ENCODE measurements around the gene CPD.

CPD gene

DNA sequence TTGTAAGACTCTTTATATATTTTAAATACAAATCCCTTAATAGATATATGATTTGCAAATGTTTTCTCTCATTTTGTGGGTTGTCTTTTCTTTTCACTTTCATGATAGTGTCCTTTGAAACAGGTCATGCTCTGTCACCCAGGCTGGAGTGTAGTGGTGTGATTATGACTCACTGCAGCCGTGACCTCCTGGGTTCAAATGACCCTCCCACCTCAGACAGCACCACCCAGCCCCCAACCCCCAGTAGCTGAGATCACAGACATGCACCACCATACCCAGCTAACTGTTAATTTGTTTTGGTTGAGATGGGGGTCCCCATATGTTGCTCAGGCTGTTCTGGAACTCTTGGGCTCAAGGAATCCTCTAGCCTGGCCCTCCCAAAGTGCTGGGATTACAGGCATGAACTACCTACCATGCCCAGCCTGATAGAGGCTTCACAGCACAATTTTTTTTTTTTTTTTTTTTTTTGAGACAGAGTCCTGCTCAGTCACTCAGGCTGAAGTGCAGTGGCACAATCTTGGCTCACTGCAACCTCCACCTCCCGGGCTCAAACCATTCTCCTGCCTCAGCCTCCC, 26.4 kb upstream of the CPD start:
- Histone ChIP-seq H3K9me3 (ENCODE audit: control insufficient read depth in 2 of 2, low read length in 2 of 2) (no peaks in the 10 kb centered on the region), H3K4me1 (ENCODE audit: control insufficient read depth in 2 of 2, insufficient read depth in 2 of 2, low read length in 2 of 2) (no peaks in the 10 kb centered on the region), H3K4me3 (ENCODE audit: low read length in 2 of 2) (no peak overlapping the region), H3K36me3 (ENCODE audit: control insufficient read depth in 2 of 2, insufficient read depth in 2 of 2, low read length in 2 of 2) (no peaks in the 10 kb centered on the region), H3K27ac (ENCODE audit: low read depth in 2 of 2, low read length in 2 of 2) (no peak overlapping the region), H3K27me3 (ENCODE audit: control insufficient read depth in 2 of 2, insufficient read depth in 2 of 2, low read length in 2 of 2) (no peaks in the 10 kb centered on the region), H3K9ac (ENCODE audit: low read depth in 1 of 2, low read length in 2 of 2) (no peak overlapping the region)

DNA sequence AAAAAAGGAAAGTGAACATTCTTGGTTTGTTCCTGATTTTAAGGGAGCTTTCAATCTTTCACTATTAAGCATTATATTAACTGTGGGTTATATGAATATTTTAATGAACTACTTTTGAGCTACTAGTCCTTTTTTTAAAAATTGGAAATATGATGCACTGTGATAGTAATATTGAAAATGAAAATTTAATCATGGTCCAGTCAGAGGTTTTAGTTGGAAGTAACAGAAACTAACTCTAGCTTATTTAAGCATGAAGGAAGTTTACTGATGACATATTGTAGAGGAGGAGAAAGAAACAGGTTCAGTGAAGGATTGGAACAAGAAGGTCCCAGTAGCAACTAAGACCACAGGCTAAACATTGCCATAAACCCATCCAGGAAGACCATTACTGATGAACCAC, 24.0 kb upstream of the CPD start:
- H3K27me3 ChIP-seq (ENCODE audit: control insufficient read depth in 2 of 2, insufficient read depth in 2 of 2, low read length in 2 of 2): no peaks in the 10 kb centered on the region
- H3K4me3 ChIP-seq (ENCODE audit: low read length in 2 of 2): no peak overlapping the region
- H3K27ac ChIP-seq (ENCODE audit: low read depth in 2 of 2, low read length in 2 of 2): no peak overlapping the region
- H3K9ac ChIP-seq (ENCODE audit: low read depth in 1 of 2, low read length in 2 of 2): no peak overlapping the region
- no peaks in the 10 kb centered on the region for H3K9me3 ChIP-seq (ENCODE audit: control insufficient read depth in 2 of 2, low read length in 2 of 2)
- no peaks in the 10 kb centered on the region for H3K4me1 ChIP-seq (ENCODE audit: control insufficient read depth in 2 of 2, insufficient read depth in 2 of 2, low read length in 2 of 2)
- H3K36me3 ChIP-seq (ENCODE audit: control insufficient read depth in 2 of 2, insufficient read depth in 2 of 2, low read length in 2 of 2): no peaks in the 10 kb centered on the region

DNA sequence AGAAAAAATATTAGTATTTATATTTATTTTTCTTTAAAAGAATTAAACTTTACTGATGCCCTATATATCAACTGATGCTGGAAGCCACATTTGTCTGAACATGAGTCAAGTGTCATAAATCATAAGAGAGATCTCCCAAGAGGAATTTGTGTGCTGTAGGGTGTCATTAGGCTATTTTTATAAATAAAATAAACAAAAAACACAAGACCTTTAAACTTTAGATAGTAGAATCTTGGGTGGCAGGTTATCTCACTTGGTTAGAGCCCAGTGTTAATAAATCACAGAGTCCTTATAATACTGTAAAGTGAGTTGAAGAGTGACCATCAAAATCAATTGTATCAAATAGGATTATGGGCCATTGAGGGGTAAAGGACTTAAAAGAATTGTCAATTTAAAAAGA, 21.3 kb upstream of the CPD start:
- H3K9ac ChIP-seq (ENCODE audit: low read depth in 1 of 2, low read length in 2 of 2): no peak overlapping the region
- H3K27me3 ChIP-seq (ENCODE audit: control insufficient read depth in 2 of 2, insufficient read depth in 2 of 2, low read length in 2 of 2): no peaks in the 10 kb centered on the region
- no peaks in the 10 kb centered on the region for H3K36me3 ChIP-seq (ENCODE audit: control insufficient read depth in 2 of 2, insufficient read depth in 2 of 2, low read length in 2 of 2)
- H3K4me3 ChIP-seq (ENCODE audit: low read length in 2 of 2): no peak overlapping the region
- H3K27ac ChIP-seq (ENCODE audit: low read depth in 2 of 2, low read length in 2 of 2): no peak overlapping the region
- H3K9me3 ChIP-seq (ENCODE audit: control insufficient read depth in 2 of 2, low read length in 2 of 2): peaks cover 0 to 2% of the 10 kb centered on the region in 2 donors
- no peaks in the 10 kb centered on the region for H3K4me1 ChIP-seq (ENCODE audit: control insufficient read depth in 2 of 2, insufficient read depth in 2 of 2, low read length in 2 of 2)

DNA sequence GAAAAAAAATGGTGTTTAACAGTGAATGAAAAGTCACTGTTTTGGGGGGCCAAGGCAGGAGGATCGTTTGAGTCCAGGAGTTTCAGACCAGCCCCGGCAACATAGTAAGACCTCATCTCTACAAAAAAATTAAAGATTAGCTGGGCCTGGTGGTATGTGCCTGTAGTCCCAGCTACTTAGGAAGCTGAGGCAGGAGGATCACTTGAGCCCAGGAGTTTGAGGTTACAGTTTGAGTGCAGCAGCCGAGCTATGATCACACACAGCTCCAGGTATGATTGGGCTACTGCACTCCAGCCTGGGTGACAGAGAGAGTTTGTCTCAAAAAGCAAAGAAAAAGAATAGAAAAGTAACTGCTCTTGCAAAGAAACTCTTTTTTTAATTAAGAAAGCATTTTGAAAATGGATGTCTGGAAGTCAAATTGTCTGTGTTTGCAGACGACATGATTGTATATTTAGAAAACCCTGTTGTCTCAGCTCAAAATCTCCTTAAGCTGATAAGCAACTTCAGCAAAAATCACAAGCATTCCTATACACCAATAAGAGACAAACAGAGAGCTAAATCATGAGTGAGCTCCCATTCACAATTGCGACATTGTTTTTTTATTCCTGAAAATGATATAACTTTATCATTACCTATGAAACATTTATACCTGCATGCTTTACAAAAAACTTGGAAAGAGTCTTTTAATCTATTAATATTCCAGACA, 20.5 kb upstream of the CPD start:
- no peaks in the 10 kb centered on the region for H3K36me3 ChIP-seq (ENCODE audit: control insufficient read depth in 2 of 2, insufficient read depth in 2 of 2, low read length in 2 of 2)
- no peak overlapping the region for H3K27ac ChIP-seq (ENCODE audit: low read depth in 2 of 2, low read length in 2 of 2)
- no peaks in the 10 kb centered on the region for H3K27me3 ChIP-seq (ENCODE audit: control insufficient read depth in 2 of 2, insufficient read depth in 2 of 2, low read length in 2 of 2)
- H3K9ac ChIP-seq (ENCODE audit: low read depth in 1 of 2, low read length in 2 of 2): no peak overlapping the region
- peaks cover 0 to 2% of the 10 kb centered on the region in 2 donors for H3K9me3 ChIP-seq (ENCODE audit: control insufficient read depth in 2 of 2, low read length in 2 of 2)
- no peak overlapping the region for H3K4me3 ChIP-seq (ENCODE audit: low read length in 2 of 2)
- no peaks in the 10 kb centered on the region for H3K4me1 ChIP-seq (ENCODE audit: control insufficient read depth in 2 of 2, insufficient read depth in 2 of 2, low read length in 2 of 2)

- H3K4me1 ChIP-seq (ENCODE audit: control insufficient read depth in 2 of 2, insufficient read depth in 2 of 2, low read length in 2 of 2): no peaks in the 10 kb centered on the region
- peaks cover 0 to 2% of the 10 kb centered on the region in 2 donors for H3K9me3 ChIP-seq (ENCODE audit: control insufficient read depth in 2 of 2, low read length in 2 of 2)
- no peaks in the 10 kb centered on the region for H3K36me3 ChIP-seq (ENCODE audit: control insufficient read depth in 2 of 2, insufficient read depth in 2 of 2, low read length in 2 of 2)
- no peak overlapping the region for H3K27ac ChIP-seq (ENCODE audit: low read depth in 2 of 2, low read length in 2 of 2)
- no peak overlapping the region for H3K9ac ChIP-seq (ENCODE audit: low read depth in 1 of 2, low read length in 2 of 2)
- no peak overlapping the region for H3K4me3 ChIP-seq (ENCODE audit: low read length in 2 of 2)
- no peaks in the 10 kb centered on the region for H3K27me3 ChIP-seq (ENCODE audit: control insufficient read depth in 2 of 2, insufficient read depth in 2 of 2, low read length in 2 of 2)
These were observed 18.5 kb upstream of the CPD start for GRCh38 chr17:30360086-30360808.

DNA sequence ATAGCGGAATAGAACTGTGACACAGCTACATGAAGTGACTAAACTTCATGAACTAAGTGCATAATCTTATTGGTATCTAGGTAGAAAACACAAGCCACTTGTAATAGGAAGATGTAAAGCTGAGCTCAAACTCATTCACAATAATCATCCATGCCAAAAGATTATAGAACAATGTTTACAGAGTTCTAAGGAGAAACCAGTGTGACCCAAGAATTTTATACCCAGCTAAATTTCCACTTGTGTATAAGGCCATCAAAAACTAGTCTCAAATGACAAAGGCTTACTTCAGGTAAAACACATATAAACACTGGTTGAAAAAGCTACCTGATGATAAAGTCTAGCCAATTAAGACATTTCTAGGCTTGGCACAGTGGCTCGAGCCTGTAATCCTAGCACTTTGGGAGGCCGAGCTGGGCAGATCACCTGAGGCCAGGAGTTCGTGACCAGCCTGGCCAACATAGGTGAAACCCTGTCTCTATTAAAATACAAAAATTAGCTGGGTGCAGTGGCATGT, 16.9 kb upstream of the CPD start:
- H3K9ac ChIP-seq (ENCODE audit: low read depth in 1 of 2, low read length in 2 of 2): no peak overlapping the region
- no peak overlapping the region for H3K4me3 ChIP-seq (ENCODE audit: low read length in 2 of 2)
- H3K9me3 ChIP-seq (ENCODE audit: control insufficient read depth in 2 of 2, low read length in 2 of 2): peaks cover 0 to 2% of the 10 kb centered on the region in 2 donors
- H3K4me1 ChIP-seq (ENCODE audit: control insufficient read depth in 2 of 2, insufficient read depth in 2 of 2, low read length in 2 of 2): no peaks in the 10 kb centered on the region
- no peaks in the 10 kb centered on the region for H3K27me3 ChIP-seq (ENCODE audit: control insufficient read depth in 2 of 2, insufficient read depth in 2 of 2, low read length in 2 of 2)
- no peaks in the 10 kb centered on the region for H3K36me3 ChIP-seq (ENCODE audit: control insufficient read depth in 2 of 2, insufficient read depth in 2 of 2, low read length in 2 of 2)
- H3K27ac ChIP-seq (ENCODE audit: low read depth in 2 of 2, low read length in 2 of 2): no peak overlapping the region

- Histone ChIP-seq H3K4me3 (ENCODE audit: low read length in 2 of 2) (no peak overlapping the region), H3K4me1 (ENCODE audit: control insufficient read depth in 2 of 2, insufficient read depth in 2 of 2, low read length in 2 of 2) (no peaks in the 10 kb centered on the region), H3K27me3 (ENCODE audit: control insufficient read depth in 2 of 2, insufficient read depth in 2 of 2, low read length in 2 of 2) (no peaks in the 10 kb centered on the region), H3K9ac (ENCODE audit: low read depth in 1 of 2, low read length in 2 of 2) (no peak overlapping the region), H3K36me3 (ENCODE audit: control insufficient read depth in 2 of 2, insufficient read depth in 2 of 2, low read length in 2 of 2) (no peaks in the 10 kb centered on the region), H3K27ac (ENCODE audit: low read depth in 2 of 2, low read length in 2 of 2) (no peak overlapping the region), H3K9me3 (ENCODE audit: control insufficient read depth in 2 of 2, low read length in 2 of 2) (peaks cover 0 to 2% of the 10 kb centered on the region in 2 donors)
These were observed 15.0 kb upstream of the CPD start for GRCh38 chr17:30363715-30364202.

- no peaks in the 10 kb centered on the region for H3K27me3 ChIP-seq (ENCODE audit: control insufficient read depth in 2 of 2, insufficient read depth in 2 of 2, low read length in 2 of 2)
- H3K27ac ChIP-seq (ENCODE audit: low read depth in 2 of 2, low read length in 2 of 2): no peak overlapping the region
- no peaks in the 10 kb centered on the region for H3K36me3 ChIP-seq (ENCODE audit: control insufficient read depth in 2 of 2, insufficient read depth in 2 of 2, low read length in 2 of 2)
- peaks cover 2 to 3% of the 10 kb centered on the region in 2 donors for H3K4me1 ChIP-seq (ENCODE audit: control insufficient read depth in 2 of 2, insufficient read depth in 2 of 2, low read length in 2 of 2)
- peaks cover 0 to 2% of the 10 kb centered on the region in 2 donors for H3K9me3 ChIP-seq (ENCODE audit: control insufficient read depth in 2 of 2, low read length in 2 of 2)
- no peak overlapping the region for H3K4me3 ChIP-seq (ENCODE audit: low read length in 2 of 2)
- no peak overlapping the region for H3K9ac ChIP-seq (ENCODE audit: low read depth in 1 of 2, low read length in 2 of 2)
These were observed 12.2 kb upstream of the CPD start for GRCh38 chr17:30366536-30366935.

GRCh38 chr17:30368912-30369720, 9.6 kb upstream of the CPD start:
- H3K27me3 ChIP-seq (ENCODE audit: control insufficient read depth in 2 of 2, insufficient read depth in 2 of 2, low read length in 2 of 2): no peaks in the 10 kb centered on the region
- H3K36me3 ChIP-seq (ENCODE audit: control insufficient read depth in 2 of 2, insufficient read depth in 2 of 2, low read length in 2 of 2): no peaks in the 10 kb centered on the region
- H3K4me3 ChIP-seq (ENCODE audit: low read length in 2 of 2): no peak overlapping the region
- H3K9me3 ChIP-seq (ENCODE audit: control insufficient read depth in 2 of 2, low read length in 2 of 2): no peaks in the 10 kb centered on the region
- no peak overlapping the region for H3K9ac ChIP-seq (ENCODE audit: low read depth in 1 of 2, low read length in 2 of 2)
- peaks cover 2 to 3% of the 10 kb centered on the region in 2 donors for H3K4me1 ChIP-seq (ENCODE audit: control insufficient read depth in 2 of 2, insufficient read depth in 2 of 2, low read length in 2 of 2)
- H3K27ac ChIP-seq (ENCODE audit: low read depth in 2 of 2, low read length in 2 of 2): no peak overlapping the region
